NCI-H2196 treated with DMSO at 0.1 percent for 48 hours (cell line): ENCODE results near the gene SBK2.

Source experiments
- DNase-seq: peaks from one replicate; lab custom pipeline; 2025; ENCODE audit not compliant: unreplicated experiment; lab: John Stamatoyannopoulos, UW

Gene SBK2

GRCh38 chr19:55554741-55555152 is 17.8 kb upstream of the SBK2 start:
- peak; percentile 61 for DNase-seq

- no peak for DNase-seq
Observed at GRCh38 chr19:55554302-55554701, 17.4 kb upstream of the SBK2 start.

- no peak for DNase-seq
Observed at GRCh38 chr19:55553217-55554182, 16.6 kb upstream of the SBK2 start.

- DNase-seq: no peak
Observed at GRCh38 chr19:55552620-55553019, 15.7 kb upstream of the SBK2 start.

GRCh38 chr19:55552206-55552605 is 15.3 kb upstream of the SBK2 start:
- no peak for DNase-seq

GRCh38 chr19:55550321-55550650 is 13.4 kb upstream of the SBK2 start:
- DNase-seq: no peak

GRCh38 chr19:55549500-55550320 is 12.8 kb upstream of the SBK2 start:
- DNase-seq: no peak

GRCh38 chr19:55546822-55547614 is 10.1 kb upstream of the SBK2 start:
- peak; percentile 36 for DNase-seq

GRCh38 chr19:55546011-55546410 is 9.1 kb upstream of the SBK2 start:
- no peak for DNase-seq

GRCh38 chr19:55545443-55545842 is 8.5 kb upstream of the SBK2 start, which contains the start of gene SBK3:
Gene SBK3, minus strand, starts transcription at chr19:55545543. Its CDS starts 0 bp downstream, at chr19:55545543.
- no peak for DNase-seq

GRCh38 chr19:55544776-55545439 is 8.0 kb upstream of the SBK2 start:
- DNase-seq: no peak

- DNase-seq: no peak
Observed at GRCh38 chr19:55544014-55544413, 7.1 kb upstream of the SBK2 start.

- no peak for DNase-seq
Observed at GRCh38 chr19:55543567-55543966, 6.6 kb upstream of the SBK2 start.

GRCh38 chr19:55542292-55542855 is 5.4 kb upstream of the SBK2 start:
- DNase-seq: no peak

- DNase-seq: no peak
Observed at GRCh38 chr19:55541091-55541490, 4.2 kb upstream of the SBK2 start.

- DNase-seq: no peak
Observed at GRCh38 chr19:55540619-55541018, 3.7 kb upstream of the SBK2 start.

GRCh38 chr19:55539090-55539984 is 2.4 kb upstream of the SBK2 start:
- no peak for DNase-seq

- DNase-seq: no peak
Observed at GRCh38 chr19:55538132-55538531, 1.2 kb upstream of the SBK2 start.

GRCh38 chr19:55537741-55538111 is 793 bp upstream of the SBK2 start:
- no peak for DNase-seq
